Heart left ventricle (tissue), 16 donors: ENCODE results near the gene KRT2. TPM values are rescaled to one million over a fixed set of nuclear protein-coding genes. Genes with fewer than 3 reads are reported as not detected.

Source experiments
- ATAC-seq, 4 donors: fragments of 200-7000 bp; cut with Tn5 transposase; one replicate each; pipeline ENCODE4 v1.9.1; 2020 to 2022; ENCODE audit warnings: moderate library complexity in 4 of 4, mild to moderate bottlenecking in 3 of 4, moderate number of reproducible peaks in 1 of 4
- DNase-seq, 5 donors: peaks; one replicate each; pipeline ENCODE4 v3.0.0-alpha.2; 2020
- H3K27ac ChIP-seq, 12 donors: fragments of 200-600 bp; sonication (generic) in 4 of 12; one replicate each; pipeline versions ENCODE4 v1.5.0 to v1.8.0; 2016 to 2022; ENCODE audit warnings: mild to moderate bottlenecking in 2 of 12
- H3K27me3 ChIP-seq, 9 donors: fragments of 200-600 bp; sonication (generic) in 2 of 9; one replicate each; pipeline versions ENCODE4 v1.5.1 to v1.8.0; 2016 to 2022; ENCODE audit warnings: mild to moderate bottlenecking in 3 of 9
- H3K36me3 ChIP-seq, 9 donors: fragments of 200-600 bp; sonication (generic) in 2 of 9; one replicate each; pipeline versions ENCODE4 v1.5.0 to v1.8.0; 2018 to 2022; ENCODE audit warnings: mild to moderate bottlenecking in 2 of 9
- H3K4me1 ChIP-seq, 12 donors: fragments of 200-600 bp; sonication (generic) in 4 of 12; one replicate each; pipeline versions ENCODE4 v1.5.0 to v1.8.0; 2016 to 2022; ENCODE audit warnings: mild to moderate bottlenecking in 3 of 12
- H3K4me3 ChIP-seq, 12 donors: fragments of 200-600 bp; sonication (generic) in 4 of 12; one replicate each; pipeline versions ENCODE4 v1.5.0 to v1.8.0; 2017 to 2022; ENCODE audit warnings: mild to moderate bottlenecking in 9 of 12, moderate library complexity in 4 of 12
- H3K9me3 ChIP-seq, 12 donors: fragments of 200-600 bp; sonication (generic) in 4 of 12; one replicate each; pipeline versions ENCODE4 v1.5.0 to v1.8.0; 2016 to 2022; ENCODE audit warnings: mild to moderate bottlenecking in 1 of 12
- CTCF ChIP-seq, 12 donors: fragments of 200-600 bp; sonication (generic) in 4 of 12; IDR thresholded peaks; one replicate each; pipeline versions ENCODE4 v1.5.0 to v1.8.0; 2018 to 2022; ENCODE audit warnings: antibody characterized with exemption in 12 of 12, mild to moderate bottlenecking in 5 of 12
- POLR2A ChIP-seq, 2 donors: fragments of 450-650 bp; IDR thresholded peaks; one replicate each; pipeline ENCODE4 v1.6.1; 2017; ENCODE audit warnings: antibody characterized with exemption in 2 of 2, mild to moderate bottlenecking in 2 of 2, moderate library complexity in 2 of 2
- WGBS, 4 donors: extraction: QIAGEN DNeasy Blood & Tissue Kit in 2 of 4; methylation state at CpG; one replicate each; pipeline versions ENCODE4 v1.1.5 to v1.1.7; 2013 to 2018; 5-methylcytosine and 5-hydroxymethylcytosine counted together
- intact Hi-C, 10 donors: fragments of 100-400 bp; cut with DNase I; formaldehyde crosslinking; loops; one replicate each; pipeline versions ENCODE4 v1.11.1 to v1.14.2; 2022
- polyA plus RNA-seq, 2 donors: library from polyadenylated mRNA; stranded (reverse); fragments of 200-250 nt; gene quantifications; one replicate each; pipeline ENCODE4 v1.2.3, GENCODE V29; 2013
- total RNA-seq, 9 donors: library from RNA; depleted of rRNA in 2 of 9; stranded (reverse); fragments of >200 nt in 2 of 9; fragmentation: NEBNext Ultra II Directional in 3 of 9; extraction: Animal tissue kit (Norgen Biotek cat#: 25700) in 3 of 9; gene quantifications; one replicate each; pipeline versions ENCODE4 v1.1.0 to v1.2.4, GENCODE V29; 2016 to 2023
- donor health status: ischemic (EF 13 %, LVEDD 7.1; RV severe dilation, severe dysfunction).
- donor health status: healthy with polysubstance abuse.
- donor health status: DM: no; HTN: yes; CAD: no.
- donor health status: DM: no; HTN: no; CAD: no.
- donor health status: ischemic (EF 25% LVEDD 6.9; RV normal size, moderate dysfunction).
- donor health status: ischemic (EF 25% LVEDD 5.7; RV mildly dilated, moderate dysfunction).
- donor health status: healthy.
- donor health status: DM: yes; HTN: yes; CAD: no.
- donor health status: ischemic (EF 35%, LVEDD 5.7; RV mildly dilated, moderate dysfunction).
- donor health status: nonischemic (EF 11% LVEDD 7.7; RV severe dilation, severe dysfunction).
- donor health status: DM: yes; HTN: yes; CAD: no.
- donor health status: PGD.
- donor health status: ischemic (EF 29% LVEDD 5.4; RV normal size, mild dysfunction).
- donor health status: nonischemic (EF 23%, LVEDD 6.1; RV moderate dilation, normal function).

Gene KRT2
- total and polyA plus RNA-seq, 11 donors, result not detected

GRCh38 chr12:52694151-52694550 lies 42.1 kb upstream of the KRT2 start:
- Histone ChIP-seq H3K27me3 (peaks cover 9 to 46% (median 22%) of the 10 kb centered on the region in 9 donors), H3K4me1 (peaks cover 0 to 19% (median 7%) of the 10 kb centered on the region in 12 donors), H3K36me3 (no peaks in the 10 kb centered on the region), H3K27ac (no peak overlapping the region), H3K4me3 (no peak overlapping the region), H3K9me3 (no peaks in the 10 kb centered on the region)
- 80 to 92% (median 91%) methylated on average over 6 of the region's 6 CpGs for WGBS, 4 donors
- intact Hi-C loops, result no loop called here
- DNase-seq (no peak), ATAC-seq (no peak)
- TF ChIP-seq CTCF (IDR thresholded peaks at IDR 0.05) (no peak), POLR2A (IDR thresholded peaks at IDR 0.05) (no peak)

GRCh38 chr12:52693261-52693660 lies 41.2 kb upstream of the KRT2 start:
- 68 to 83% (median 75%) methylated on average over 5 of the region's 5 CpGs for WGBS, 4 donors
- H3K27me3 ChIP-seq, result peaks cover 9 to 54% (median 22%) of the 10 kb centered on the region in 9 donors

GRCh38 chr12:52692254-52692653 lies 40.2 kb upstream of the KRT2 start:
- ATAC-seq, result no peak
- H3K4me3 ChIP-seq, result no peak overlapping the region
- peaks cover 0 to 10% (median 4%) of the 10 kb centered on the region in 12 donors for H3K4me1 ChIP-seq
- no peaks in the 10 kb centered on the region for H3K9me3 ChIP-seq
- TF ChIP-seq POLR2A (IDR thresholded peaks at IDR 0.05), result no peak
- no peak for DNase-seq
- WGBS, 4 donors, result 70 to 83% (median 74%) methylated on average over 7 to 8 of the region's 8 CpGs
- H3K36me3 ChIP-seq, result no peaks in the 10 kb centered on the region
- peaks cover 9 to 64% (median 30%) of the 10 kb centered on the region in 9 donors for H3K27me3 ChIP-seq
- H3K27ac ChIP-seq, result no peak overlapping the region
- intact Hi-C loops, result no loop called here

More at GRCh38 chr12:52693261-52693660, 41.2 kb upstream of the KRT2 start:
- Histone ChIP-seq H3K36me3 (no peaks in the 10 kb centered on the region), H3K9me3 (no peaks in the 10 kb centered on the region), H3K4me3 (no peak overlapping the region), H3K4me1 (peaks cover 0 to 10% (median 4%) of the 10 kb centered on the region in 12 donors), H3K27ac (no peak overlapping the region)
- ATAC-seq, result no peak
- DNase-seq, result no peak
- TF ChIP-seq POLR2A (IDR thresholded peaks at IDR 0.05), result no peak
- TF ChIP-seq CTCF (IDR thresholded peaks at IDR 0.05), result no peak
- intact Hi-C loops, result no loop called here

GRCh38 chr12:52691841-52692150 lies 39.8 kb upstream of the KRT2 start:
- H3K4me3 ChIP-seq, result no peak overlapping the region
- peaks cover 9 to 67% (median 30%) of the 10 kb centered on the region in 9 donors for H3K27me3 ChIP-seq

More at GRCh38 chr12:52691841-52692150, 39.8 kb upstream of the KRT2 start:
- Histone ChIP-seq H3K4me1 (peaks cover 0 to 10% (median 4%) of the 10 kb centered on the region in 12 donors), H3K27ac (no peak overlapping the region), H3K36me3 (no peaks in the 10 kb centered on the region), H3K9me3 (no peaks in the 10 kb centered on the region)
- intact Hi-C loops, result no loop called here
- no peak for TF ChIP-seq CTCF (IDR thresholded peaks at IDR 0.05)
- TF ChIP-seq POLR2A (IDR thresholded peaks at IDR 0.05), result no peak
- DNase-seq, result no peak
- no peak for ATAC-seq
- 55 to 62% (median 60%) methylated on average over 2 of the region's 2 CpGs for WGBS, 4 donors
